NAMALWA (cell line): ENCODE measurements around the gene AASS.
"Not testable (repeated sequence)": the region's sequence is repeated elsewhere in the genome, so short reads cannot be mapped to it uniquely, and the experiment has no call there.

Source experiments
- DNase-seq: peaks from one replicate; pipeline ENCODE4 v3.0.0-alpha.2; 2015; ENCODE audit warnings: low spot score

Gene AASS

DNA sequence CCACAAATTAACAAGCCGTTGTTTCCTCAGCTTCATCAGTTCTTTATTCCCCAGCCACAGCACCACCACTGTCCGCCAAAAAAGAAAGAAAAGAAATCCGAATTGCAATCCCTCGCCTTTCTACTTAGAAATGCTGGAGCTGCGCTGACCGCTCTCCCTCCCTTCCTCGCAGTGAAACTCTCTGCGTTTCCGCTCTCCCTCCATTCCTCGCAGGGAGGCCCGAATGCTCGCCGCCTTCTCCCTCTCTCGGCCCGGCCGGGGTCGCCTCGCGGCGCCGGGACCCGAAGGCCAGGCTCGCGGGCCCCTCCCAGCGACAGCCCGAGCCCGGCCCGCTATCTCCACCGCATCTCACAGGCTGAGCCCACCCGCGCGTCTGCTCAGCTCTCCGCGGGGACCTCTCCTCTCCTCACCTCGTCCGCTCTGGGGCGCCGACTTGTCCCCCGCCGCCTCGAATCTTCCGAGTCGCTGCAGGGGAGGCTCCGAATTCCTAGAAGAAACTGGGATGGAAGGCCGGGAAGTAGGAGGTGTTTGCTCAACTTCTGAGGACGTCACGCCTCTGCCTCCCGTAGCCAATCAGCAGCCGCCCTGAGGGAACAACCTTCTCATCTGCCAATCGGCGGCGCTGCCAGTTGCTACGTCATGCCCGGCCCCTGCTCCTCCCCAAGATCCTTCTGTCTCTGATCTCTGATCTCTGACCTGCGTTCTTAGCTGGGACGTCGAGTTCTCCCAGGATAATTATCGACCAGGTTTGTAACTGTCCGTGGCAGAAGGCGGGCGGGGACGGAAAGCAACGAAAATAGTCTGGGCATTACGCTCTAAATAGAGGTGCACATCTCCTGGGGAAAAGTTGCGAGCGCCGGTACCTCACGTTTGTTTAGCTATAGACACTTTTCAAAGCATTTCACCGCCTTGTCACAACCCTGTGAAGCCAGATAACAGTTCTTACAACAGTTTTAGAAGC is at the start of gene AASS:
Gene AASS, minus strand, starts transcription at position 499 of the 961 bp plus-strand sequence. CDS start 10,523 bp downstream, outside the sequence.
- DNase-seq = peak; percentile 81

DNA sequence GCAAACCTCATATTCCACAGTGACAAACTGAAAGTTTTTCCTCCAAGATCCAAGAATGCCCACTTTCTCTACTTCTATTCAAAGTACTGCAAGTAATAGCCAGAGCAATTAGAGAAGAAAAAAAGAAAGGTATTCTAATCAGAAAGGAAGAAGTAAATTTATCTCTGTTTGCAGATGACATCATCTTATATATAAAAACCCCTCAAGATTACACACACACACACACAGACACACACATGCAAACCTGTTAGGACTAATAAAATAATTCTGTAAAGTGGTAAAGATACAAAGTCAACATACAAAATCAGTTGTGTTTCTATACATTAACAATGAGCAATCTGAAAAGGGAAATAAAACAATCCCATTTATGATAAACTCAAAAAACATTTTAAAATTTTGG is 44.7 kb upstream of the AASS start:
- no peak for DNase-seq

GRCh38 chr7:122183106-122183505 is 39.1 kb upstream of the AASS start:
- no peak for DNase-seq

GRCh38 chr7:122182081-122182480 is 38.0 kb upstream of the AASS start:
- no peak for DNase-seq

- not testable (repeated sequence) for DNase-seq
Observed at GRCh38 chr7:122172144-122172543, 28.1 kb upstream of the AASS start.

DNA sequence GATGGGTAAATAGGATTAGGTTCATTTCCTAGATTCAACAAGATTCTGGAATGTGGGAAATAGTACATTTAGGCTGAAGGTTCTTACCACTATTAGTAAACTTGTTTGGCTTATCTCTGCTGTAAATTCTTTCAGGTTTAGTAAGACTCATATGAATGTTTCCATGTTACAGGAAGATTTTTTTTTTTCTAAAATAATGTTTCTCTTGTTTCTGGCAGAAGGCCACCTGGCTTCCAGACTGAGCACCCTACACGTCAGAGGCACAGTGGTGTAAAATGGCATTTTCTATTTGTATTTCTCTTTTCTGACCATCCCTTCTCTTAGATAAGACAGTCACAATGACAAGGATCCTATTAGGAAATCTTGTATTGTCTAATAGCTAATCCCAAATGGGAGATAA is 22.7 kb upstream of the AASS start:
- DNase-seq = no peak

DNA sequence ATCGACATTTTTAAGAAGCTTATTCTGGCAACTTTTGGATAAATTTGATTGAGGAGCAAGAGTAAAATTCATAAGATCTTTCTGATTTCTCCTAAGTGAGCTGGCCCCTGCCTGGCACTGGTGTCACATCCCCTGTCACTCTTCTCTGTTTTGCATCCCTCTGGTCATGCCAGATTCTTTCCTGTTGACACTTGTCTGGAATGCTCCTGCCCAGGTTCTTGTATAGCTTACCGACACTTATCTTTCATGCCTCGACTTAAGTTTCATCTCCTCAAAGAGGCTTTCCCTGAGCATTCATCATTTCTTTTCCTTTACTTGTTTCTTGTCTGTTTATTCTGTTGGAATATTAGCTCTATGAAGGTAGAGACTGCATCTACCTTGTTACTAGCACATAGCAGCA is 22.2 kb upstream of the AASS start:
- no peak for DNase-seq

- DNase-seq = no peak
Observed at GRCh38 chr7:122161628-122162027, 17.6 kb upstream of the AASS start.

DNA sequence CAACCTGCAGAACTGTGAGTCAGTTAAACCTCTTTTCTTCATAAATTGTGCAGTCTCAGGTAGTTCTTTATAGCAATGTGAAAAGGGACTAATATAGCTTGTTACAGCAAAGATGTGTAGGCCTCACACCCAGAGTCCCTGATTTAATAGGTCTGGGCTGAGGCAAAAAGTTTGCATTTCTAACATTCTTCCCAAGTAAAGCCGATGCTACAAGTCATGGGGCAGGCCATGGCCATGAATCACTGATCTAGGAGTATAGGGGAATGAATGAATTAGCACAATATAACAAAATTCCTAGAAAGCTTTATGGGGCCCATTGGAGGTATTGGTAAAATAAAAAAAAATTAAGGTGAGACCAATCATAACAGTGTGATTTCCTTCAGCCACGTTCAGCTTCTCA is 11.5 kb upstream of the AASS start:
- no peak for DNase-seq

DNA sequence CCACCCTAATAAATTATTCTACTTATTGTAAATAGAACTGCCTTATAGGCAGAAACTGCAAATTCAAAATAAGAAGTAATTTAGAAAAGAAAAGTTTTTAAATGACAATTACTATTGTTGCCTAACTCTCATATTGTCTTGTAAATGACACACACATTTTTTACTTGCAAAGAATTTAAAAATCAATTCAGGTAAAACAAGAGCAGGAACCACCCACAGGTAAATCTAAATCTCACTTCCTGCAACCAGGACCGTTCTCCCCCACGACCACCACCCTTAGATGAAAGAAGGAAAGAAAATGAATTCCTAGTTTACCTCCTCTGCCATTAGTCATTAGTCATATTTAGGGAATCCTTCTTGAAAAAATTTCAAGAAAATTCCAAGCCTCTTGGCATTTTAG is 4.8 kb upstream of the AASS start:
- no peak for DNase-seq

DNA sequence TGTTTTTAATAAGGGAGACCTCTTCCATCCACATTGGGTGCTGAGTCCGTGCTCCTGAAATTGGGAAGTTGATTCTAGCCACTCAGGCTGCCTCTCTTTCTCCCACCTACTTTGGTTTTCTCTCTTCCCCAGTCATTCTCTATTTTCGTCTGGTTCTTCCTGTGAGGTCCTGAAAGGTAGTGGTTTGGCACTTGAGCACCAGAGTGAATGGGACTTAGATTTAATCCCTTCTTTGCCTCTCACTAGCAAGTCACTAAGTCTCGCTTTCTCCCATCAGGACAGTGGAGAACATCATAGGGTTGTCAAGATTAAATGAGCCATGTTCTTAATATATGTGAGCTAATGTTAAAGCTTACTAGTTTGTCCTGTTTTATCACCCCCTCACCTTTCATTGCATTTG is 4.0 kb upstream of the AASS start:
- DNase-seq = no peak

GRCh38 chr7:122145937-122146645 is 2.0 kb upstream of the AASS start:
- no peak for DNase-seq

- DNase-seq = peak; percentile 17
Observed at GRCh38 chr7:122143376-122143750, 686 bp downstream of the AASS start.

DNA sequence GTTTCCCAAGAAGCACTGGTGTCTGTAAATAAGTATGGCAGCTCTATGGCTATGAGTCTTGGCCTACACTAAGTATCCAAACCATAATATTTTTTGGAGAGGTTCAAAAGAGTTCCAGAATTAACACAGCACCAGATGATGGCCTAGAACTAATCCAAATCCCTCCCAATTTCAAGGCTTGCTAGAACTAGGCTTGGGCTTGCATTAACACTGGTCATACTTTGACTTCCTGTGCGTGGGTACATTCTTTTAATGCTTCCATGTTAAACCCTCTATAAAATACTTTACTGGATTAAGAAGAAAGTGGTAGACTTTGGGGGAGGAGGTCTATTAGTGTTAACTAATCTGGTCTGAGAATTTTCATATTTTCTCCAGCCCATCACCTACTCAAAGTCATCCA is 3.1 kb downstream of the AASS start:
- DNase-seq = no peak

DNA sequence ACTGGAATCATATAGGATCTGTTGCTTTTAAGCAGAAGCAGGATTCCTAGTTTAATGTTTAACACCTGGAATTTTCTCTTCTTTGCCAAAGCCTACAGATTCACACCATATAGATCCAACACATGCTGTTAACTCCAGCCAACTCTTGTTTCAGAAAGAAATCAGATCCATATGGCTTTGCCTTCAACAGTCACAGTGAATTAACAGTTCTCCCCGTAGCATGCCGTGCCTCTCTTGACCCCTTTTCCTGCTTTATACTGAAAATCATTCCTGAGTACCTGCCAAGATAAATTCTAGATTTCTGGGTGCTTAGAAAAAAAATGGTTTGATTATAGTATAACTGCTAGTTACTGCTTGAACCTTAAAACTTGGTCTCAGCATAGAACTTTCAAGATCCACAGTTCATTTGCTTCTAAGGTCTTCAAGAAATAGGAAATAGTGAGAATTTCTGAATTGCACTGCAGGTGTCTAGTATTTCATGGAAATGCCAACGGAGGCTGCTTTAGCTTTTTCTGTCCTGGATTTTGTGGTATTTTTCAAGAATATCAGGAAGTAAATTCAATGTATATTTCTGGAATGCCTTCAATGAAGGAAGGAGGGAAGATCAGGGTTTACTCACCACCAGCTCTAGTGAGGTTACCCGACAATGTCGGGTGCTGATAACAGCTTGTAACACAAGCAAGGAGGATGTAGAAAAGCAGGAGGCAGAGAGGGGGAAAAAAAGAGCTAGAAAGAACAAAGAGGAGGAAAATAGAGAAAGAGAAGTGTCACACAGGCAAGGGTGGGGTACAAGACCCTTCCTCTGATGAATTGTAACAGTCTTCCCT is 6.6 kb downstream of the AASS start:
- no peak for DNase-seq

GRCh38 chr7:122136639-122137245 is 7.3 kb downstream of the AASS start:
- no peak for DNase-seq

DNA sequence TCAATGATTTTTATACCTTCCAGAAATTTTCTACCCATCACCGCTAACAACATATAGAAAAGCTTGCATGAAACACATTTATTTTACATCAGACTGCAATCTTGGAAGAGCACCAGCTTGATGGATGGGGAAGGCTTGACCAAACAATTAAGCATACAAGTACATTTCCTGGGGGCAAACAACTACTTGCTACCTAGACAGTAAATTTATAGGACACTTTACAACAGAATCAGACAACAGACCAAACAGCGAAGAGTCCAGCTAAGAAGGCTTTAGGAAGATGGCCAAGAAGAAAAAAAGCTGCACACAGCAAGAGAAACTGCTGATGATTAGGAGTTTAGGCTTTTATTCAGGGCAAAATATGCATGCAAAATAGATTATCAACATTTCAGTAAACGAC is 8.0 kb downstream of the AASS start:
- no peak for DNase-seq

DNA sequence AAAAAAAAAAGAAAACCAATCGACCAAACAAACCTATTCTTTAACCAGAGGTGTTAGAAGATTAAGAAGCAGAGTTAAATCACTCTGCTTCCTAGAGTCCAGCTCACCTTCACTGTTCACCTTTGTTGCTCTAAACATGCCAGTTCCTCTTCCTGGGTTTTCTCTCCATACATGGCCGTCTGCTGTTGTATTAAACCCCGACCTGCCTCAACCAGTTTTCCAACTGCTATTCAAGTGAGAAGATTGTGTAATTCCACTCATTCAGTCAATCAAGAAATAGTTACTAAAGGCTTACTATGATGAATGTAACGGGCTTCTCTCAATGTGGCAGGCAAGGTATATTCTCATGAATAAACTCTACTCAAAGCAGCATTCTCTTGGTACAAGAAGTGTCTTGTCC is 8.8 kb downstream of the AASS start:
- DNase-seq = no peak

- not testable (repeated sequence) for DNase-seq
Observed at GRCh38 chr7:122134793-122135192, 9.3 kb downstream of the AASS start.

- no peak for DNase-seq
Observed at GRCh38 chr7:122133477-122133876, 10.6 kb downstream of the AASS start.

GRCh38 chr7:122132341-122132740 is 11.7 kb downstream of the AASS start:
- no peak for DNase-seq

- no peak for DNase-seq
Observed at GRCh38 chr7:122123746-122124145, 20.3 kb downstream of the AASS start.
